D341Med (cell line): ENCODE data around the gene WNT5A.

Experiments used
- DNase-seq: peaks from one replicate; pipeline ENCODE4 v3.0.0; 2012; ENCODE audit warnings: low spot score

The WNT5A gene

GRCh38 chr3:55446850-55447249 lies 40.3 kb downstream of the WNT5A start:
- no peak for DNase-seq

DNA sequence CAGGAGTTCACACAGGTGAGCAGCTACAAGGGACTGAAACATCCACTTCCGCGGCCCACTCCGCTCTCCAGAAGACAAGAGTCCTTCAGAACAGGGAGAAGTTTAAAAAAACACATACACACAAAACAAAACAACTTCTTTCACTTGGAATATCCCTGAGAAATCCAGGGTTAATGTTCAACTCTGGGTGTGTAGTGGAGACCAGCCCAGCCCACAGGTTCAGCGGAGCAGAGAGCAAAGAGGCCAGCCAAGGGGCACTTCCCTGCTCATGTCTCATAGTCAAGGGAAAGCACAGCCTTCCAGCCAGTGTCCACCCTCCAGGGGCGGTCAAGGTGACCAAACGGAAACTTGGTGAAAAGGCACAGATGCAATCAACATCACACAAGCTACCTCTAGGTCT lies 41.6 kb downstream of the WNT5A start:
- no peak for DNase-seq

DNA sequence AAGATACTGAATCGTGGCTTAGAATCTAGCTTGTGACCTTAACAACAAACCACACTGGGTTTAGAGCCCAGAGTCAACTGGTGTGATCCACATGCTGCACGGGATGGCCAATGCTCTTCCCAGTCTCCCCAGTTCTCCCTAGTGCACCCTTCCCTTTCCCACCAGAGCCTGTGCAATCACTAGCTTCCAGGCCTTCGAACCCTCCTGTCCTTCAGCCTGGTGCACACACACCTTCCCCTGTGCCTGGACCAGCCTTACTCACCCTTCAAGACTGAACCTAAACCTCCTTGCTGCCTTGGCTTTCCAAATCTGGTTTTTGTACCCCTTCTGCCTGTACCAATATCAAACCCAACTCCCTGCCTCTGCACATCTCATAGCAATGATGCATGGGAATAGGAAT lies 43.8 kb downstream of the WNT5A start:
- DNase-seq = no peak

GRCh38 chr3:55442861-55443260 lies 44.2 kb downstream of the WNT5A start:
- DNase-seq = no peak

DNA sequence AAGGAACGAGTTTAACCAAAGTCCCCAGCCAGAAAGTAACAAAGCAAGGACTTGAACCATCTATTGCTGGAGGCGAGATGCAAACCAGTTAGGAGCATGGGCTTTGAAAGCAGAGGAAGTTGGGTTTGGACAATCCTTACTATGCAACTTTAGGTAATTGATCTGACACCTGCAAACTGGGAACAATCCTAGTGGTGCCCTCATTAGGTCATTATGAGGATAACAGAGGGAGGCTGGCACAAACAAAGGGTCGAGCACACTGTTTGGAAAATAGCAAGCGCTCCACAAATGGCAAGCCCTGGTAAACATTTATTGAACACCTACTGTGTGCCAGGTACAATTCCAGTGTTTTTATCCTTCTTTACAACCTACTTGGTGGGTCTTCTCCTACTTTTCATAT lies 45.6 kb downstream of the WNT5A start:
- no peak for DNase-seq

GRCh38 chr3:55440104-55440708 lies 46.9 kb downstream of the WNT5A start:
- no peak for DNase-seq

- DNase-seq = no peak
These were observed 47.4 kb downstream of the WNT5A start for GRCh38 chr3:55439657-55440056.

- DNase-seq = no peak
These were observed 50.5 kb downstream of the WNT5A start for GRCh38 chr3:55436644-55437043.

- no peak for DNase-seq
These were observed 51.6 kb downstream of the WNT5A start for GRCh38 chr3:55435491-55435890.

GRCh38 chr3:55434789-55435188 lies 52.3 kb downstream of the WNT5A start:
- DNase-seq = no peak

DNA sequence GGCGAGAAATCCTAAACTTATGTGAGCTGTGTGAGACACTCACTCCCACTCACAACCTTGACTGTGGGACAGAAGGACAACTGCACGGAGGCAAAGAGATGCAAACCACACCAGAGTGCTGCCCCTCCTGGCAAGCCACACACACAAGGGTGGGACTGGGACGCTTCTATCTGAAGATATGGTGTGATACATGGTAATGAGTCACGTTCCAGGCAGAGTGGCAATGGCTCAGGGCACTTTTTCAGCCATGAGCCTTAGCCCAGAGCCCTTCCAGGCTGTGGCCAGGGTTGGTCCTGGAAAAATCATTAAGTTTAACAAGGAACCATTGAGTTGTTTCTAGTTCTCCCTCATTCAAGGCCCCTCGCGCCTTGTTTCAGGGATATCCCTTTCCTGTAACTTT lies 56.1 kb downstream of the WNT5A start:
- no peak for DNase-seq

DNA sequence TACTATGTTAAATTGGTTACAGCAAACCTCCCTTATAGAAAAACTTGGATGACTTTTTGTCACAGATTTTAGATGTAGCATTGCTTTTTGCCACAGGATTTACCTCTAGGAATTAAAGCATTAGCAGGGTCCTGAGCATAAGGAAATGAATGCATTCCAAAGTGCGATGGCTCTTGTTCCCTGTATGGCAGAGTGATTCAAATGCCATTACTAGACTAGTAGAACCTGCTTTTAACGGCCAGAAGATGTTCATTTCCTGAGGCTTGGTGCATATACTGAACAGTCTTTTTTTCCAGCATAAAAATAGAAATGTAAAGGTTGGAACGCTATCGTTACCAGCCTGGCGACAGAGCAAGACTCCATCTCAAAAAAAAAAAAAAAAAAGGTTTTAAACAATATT lies 59.4 kb downstream of the WNT5A start:
- DNase-seq = no peak

DNA sequence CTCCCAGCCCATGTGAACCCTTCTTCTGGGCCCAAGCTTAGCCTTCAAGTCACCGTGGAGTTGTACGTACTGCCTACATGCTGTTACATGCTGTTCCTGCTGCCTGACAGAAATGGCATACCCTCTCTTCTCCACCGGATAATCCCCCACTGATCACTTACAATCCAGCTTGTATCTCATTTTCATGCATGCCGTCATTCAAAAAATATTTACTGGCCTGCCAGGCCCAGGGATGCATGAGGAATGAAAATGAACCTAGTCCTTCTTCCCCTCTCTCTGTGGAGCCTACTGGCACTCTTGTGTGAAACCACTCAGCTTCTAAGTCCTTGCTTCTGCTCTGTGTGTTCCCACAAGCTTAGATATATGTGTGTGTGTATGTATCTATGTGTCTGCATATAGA lies 60.6 kb downstream of the WNT5A start:
- no peak for DNase-seq

DNA sequence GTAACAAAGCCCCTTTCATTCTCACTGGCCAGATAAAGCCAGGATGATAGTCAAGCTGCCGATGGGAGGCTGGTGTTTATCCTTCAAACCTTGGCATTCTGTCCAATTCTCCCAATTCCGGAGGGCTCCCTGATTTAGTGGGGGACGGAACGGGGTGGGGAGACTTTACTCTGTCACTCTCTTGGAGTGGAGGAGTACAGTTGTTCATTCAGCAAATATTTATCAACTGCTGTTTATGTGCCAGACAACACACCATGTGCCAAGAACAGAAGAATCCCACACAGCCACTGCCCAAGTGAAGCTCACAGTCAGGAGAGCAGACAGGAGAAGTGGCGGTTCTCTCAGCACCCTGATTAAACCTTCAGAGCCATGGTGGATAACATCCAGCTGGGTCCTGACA lies 63.3 kb downstream of the WNT5A start:
- no peak for DNase-seq

GRCh38 chr3:55417211-55417610 lies 69.9 kb downstream of the WNT5A start:
- no peak for DNase-seq

DNA sequence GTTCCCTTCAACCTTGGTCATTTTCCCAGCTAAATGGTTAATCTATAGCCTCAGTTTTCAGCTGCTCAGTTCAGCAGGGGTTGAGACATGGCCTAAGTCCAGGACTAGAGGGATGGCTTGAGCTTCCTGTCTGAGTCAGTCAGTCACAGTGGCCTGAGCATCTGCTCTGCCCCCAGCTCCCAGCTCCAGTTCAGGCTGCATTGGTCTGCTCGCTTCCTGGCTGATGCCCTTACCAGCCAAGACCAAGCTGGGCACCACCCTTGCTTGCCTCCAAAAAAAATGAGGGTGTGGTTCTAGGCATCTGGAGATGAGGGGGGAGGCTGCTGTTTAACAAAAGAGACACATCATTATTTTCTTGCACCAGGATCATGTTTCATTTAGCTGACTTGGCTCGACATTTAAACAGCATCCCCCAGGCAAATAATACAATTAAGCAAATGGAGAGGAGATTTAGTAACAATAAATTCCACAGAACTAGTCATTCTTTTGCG lies 70.7 kb downstream of the WNT5A start:
- no peak for DNase-seq
